Fibroblast of villous mesenchyme (primary cell): ENCODE results near the gene NTRK3. TPM values are rescaled to one million over a fixed set of nuclear protein-coding genes. Genes with fewer than 3 reads are reported as not detected.
"Not testable (repeated sequence)": the region's sequence is repeated elsewhere in the genome, so short reads cannot be mapped to it uniquely, and the experiment has no call there.

Experiments
- DNase-seq: peaks from one replicate; pipeline ENCODE4 v3.0.0-alpha.2; 2010; ENCODE audit warnings: low read depth
- H3K4me3 ChIP-seq: 2 replicates; pipeline ENCODE4 v1.5.1; 2011; ENCODE audit warnings: low read depth, mild to moderate bottlenecking, low read length
- total RNA-seq: library from RNA; depleted of rRNA; stranded (reverse); fragments of >200 nt; gene quantifications from 2 replicates; pipeline ENCODE4 v1.2.3, GENCODE V29; 2012
- TF ChIP-seq, protein P1 (sequence below): IDR thresholded peaks from 2 replicates; pipeline ENCODE4 v1.5.1; 2012; ENCODE audit warnings: low read depth, mild to moderate bottlenecking, low read length; ENCODE audit not compliant: insufficient read depth

NTRK3 gene
- total RNA-seq, 1 donor: not detected

DNA sequence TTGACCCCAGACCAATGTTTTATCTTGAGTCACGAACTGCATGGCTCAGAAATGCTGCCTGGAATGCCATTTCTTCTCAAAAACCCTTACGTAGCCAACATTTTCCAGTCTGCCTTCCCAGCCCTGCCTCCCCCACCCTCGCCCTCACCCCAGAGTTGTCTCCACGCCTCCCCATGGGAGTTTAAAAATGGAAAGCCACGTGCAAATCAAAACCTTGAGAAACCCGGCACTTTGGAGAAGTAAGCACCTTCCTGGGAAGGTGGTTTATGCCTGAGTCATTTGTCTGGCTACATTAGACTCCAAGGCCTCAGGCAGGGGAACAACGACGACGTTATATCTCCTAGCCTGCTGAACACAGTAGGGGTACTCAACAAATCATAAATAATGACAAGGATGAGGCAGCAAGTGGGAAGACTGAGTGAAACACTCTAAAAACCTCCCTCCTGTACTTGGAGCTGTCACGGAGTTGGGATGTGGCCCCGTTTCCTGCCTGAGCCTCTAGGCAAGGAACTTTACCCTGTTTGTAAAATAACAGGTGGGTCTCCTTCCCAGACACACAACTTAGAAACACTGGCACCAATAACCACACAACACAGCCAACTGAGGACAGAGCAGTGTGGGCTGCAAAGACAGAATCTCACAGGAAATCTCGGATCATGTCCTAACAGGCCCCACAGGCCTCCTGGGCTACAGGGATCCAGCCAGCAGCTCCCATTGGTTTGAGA is 179.1 kb downstream of the NTRK3 start:
- DNase-seq: no peak
- TF ChIP-seq, protein P1, sequence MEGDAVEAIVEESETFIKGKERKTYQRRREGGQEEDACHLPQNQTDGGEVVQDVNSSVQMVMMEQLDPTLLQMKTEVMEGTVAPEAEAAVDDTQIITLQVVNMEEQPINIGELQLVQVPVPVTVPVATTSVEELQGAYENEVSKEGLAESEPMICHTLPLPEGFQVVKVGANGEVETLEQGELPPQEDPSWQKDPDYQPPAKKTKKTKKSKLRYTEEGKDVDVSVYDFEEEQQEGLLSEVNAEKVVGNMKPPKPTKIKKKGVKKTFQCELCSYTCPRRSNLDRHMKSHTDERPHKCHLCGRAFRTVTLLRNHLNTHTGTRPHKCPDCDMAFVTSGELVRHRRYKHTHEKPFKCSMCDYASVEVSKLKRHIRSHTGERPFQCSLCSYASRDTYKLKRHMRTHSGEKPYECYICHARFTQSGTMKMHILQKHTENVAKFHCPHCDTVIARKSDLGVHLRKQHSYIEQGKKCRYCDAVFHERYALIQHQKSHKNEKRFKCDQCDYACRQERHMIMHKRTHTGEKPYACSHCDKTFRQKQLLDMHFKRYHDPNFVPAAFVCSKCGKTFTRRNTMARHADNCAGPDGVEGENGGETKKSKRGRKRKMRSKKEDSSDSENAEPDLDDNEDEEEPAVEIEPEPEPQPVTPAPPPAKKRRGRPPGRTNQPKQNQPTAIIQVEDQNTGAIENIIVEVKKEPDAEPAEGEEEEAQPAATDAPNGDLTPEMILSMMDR: no peak
- H3K4me3 ChIP-seq: no peak overlapping the region

- no peak for DNase-seq
Measured at GRCh38 chr15:88076328-88076727, 180.2 kb downstream of the NTRK3 start.

GRCh38 chr15:88075102-88075501 is 181.4 kb downstream of the NTRK3 start:
- TF ChIP-seq, protein P1: no peak

More at GRCh38 chr15:88076328-88076727, 180.2 kb downstream of the NTRK3 start:
- TF ChIP-seq, protein P1: no peak
- H3K4me3 ChIP-seq: no peak overlapping the region

DNA sequence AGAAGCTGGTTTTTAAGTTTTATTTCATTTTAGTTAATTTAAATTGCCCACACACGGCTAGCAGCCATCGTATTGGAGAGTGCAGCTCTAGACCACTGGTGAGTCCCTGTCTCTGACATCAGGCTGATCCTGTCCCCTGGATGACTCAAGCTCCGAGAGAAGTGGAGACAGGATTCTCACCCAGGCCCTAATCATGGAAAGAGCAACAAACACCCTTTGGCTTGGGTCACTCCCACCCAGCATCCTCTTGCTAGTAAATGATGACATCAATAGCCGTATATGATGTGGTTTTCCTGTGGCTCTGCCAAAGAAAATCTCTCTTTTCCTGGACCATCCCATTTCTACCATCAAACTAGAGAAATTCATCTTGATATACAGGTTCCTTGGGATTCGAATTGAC is 182.2 kb downstream of the NTRK3 start:
- TF ChIP-seq, protein P1: no peak
- DNase-seq: no peak
- H3K4me3 ChIP-seq: no peak overlapping the region

More at GRCh38 chr15:88075102-88075501, 181.4 kb downstream of the NTRK3 start:
- H3K4me3 ChIP-seq: no peak overlapping the region
- DNase-seq: no peak

- TF ChIP-seq, protein P1: no peak
- H3K4me3 ChIP-seq: no peak overlapping the region
- no peak for DNase-seq
Measured at GRCh38 chr15:88073391-88073691, 183.2 kb downstream of the NTRK3 start.

- no peak overlapping the region for H3K4me3 ChIP-seq
- DNase-seq: no peak
- TF ChIP-seq, protein P1: no peak
Measured at GRCh38 chr15:88072598-88073390, 183.7 kb downstream of the NTRK3 start.

- not testable (repeated sequence) for H3K4me3 ChIP-seq, DNase-seq
Measured at GRCh38 chr15:88072133-88072532, 184.4 kb downstream of the NTRK3 start.
